ENCODE data around the gene ATP2B1.

The ATP2B1 gene

GRCh38 chr12:89701606-89702206 lies 6.9 kb downstream of the ATP2B1 start:
- Histone ChIP-seq H3K9ac (ENCODE audit: low read length) (no peak overlapping the region), H3K4me3 (ENCODE audit: low read depth, low read length, poor library complexity, severe bottlenecking) (no peak overlapping the region), H4K20me1 (ENCODE audit: insufficient read depth, low read length) (peaks cover 9% of the 10 kb centered on the region; the same call in 1 of the 2 replicates), H3K9me2 (ENCODE audit: low read depth, low read length) (no peaks in the 10 kb centered on the region), H2AFZ (ENCODE audit: low read length) (no peak overlapping the region), H3F3A (ENCODE audit: insufficient read depth, low read length) (no peaks in the 10 kb centered on the region), H3K36me3 (ENCODE audit: insufficient read depth, low read length) (peaks cover 30% of the 10 kb centered on the region; the same call in 1 of the 2 replicates), H3K79me2 (ENCODE audit: insufficient read depth, low read length) (peaks cover 100% of the 10 kb centered on the region), H3K4me1 (ENCODE audit: insufficient read depth, low read length, severe bottlenecking) (peaks cover 99% of the 10 kb centered on the region), H3K27me3 (ENCODE audit: insufficient read depth, low read length) (no peaks in the 10 kb centered on the region), H3K27ac (ENCODE audit: low read depth, low read length, poor library complexity, severe bottlenecking) (peak overlapping the region; percentile 50), H3K9me3 (ENCODE audit: low read length) (no peaks in the 10 kb centered on the region), H3K4me2 (ENCODE audit: low read length) (peak overlapping the region; percentile 29)
- TF ChIP-seq CTCF (IDR thresholded peaks at IDR 0.05; ENCODE audit: low read length) (peak; percentile 74), EZH2 (IDR thresholded peaks at IDR 0.05; ENCODE audit: borderline replicate concordance, low read length) (no peak)

- Histone ChIP-seq H4K20me1 (ENCODE audit: insufficient read depth, low read length) (peaks cover 9% of the 10 kb centered on the region; the same call in 1 of the 2 replicates), H3K4me3 (ENCODE audit: low read depth, low read length, poor library complexity, severe bottlenecking) (no peak overlapping the region)
- TF ChIP-seq EZH2 (IDR thresholded peaks at IDR 0.05; ENCODE audit: borderline replicate concordance, low read length) (no peak), CTCF (IDR thresholded peaks at IDR 0.05; ENCODE audit: low read length) (no peak)
These were observed 8.3 kb downstream of the ATP2B1 start for GRCh38 chr12:89700191-89700810.

GRCh38 chr12:89698607-89699006 lies 10.0 kb downstream of the ATP2B1 start:
- H3F3A ChIP-seq (ENCODE audit: insufficient read depth, low read length), result no peaks in the 10 kb centered on the region
- H3K36me3 ChIP-seq (ENCODE audit: insufficient read depth, low read length), result peaks cover 36% of the 10 kb centered on the region; the same call in 1 of the 2 replicates
- H3K4me1 ChIP-seq (ENCODE audit: insufficient read depth, low read length, severe bottlenecking), result peaks cover 98% of the 10 kb centered on the region
- no peak overlapping the region for H3K27ac ChIP-seq (ENCODE audit: low read depth, low read length, poor library complexity, severe bottlenecking)
- H3K79me2 ChIP-seq (ENCODE audit: insufficient read depth, low read length), result peaks cover 100% of the 10 kb centered on the region
- TF ChIP-seq EZH2 (IDR thresholded peaks at IDR 0.05; ENCODE audit: borderline replicate concordance, low read length) (no peak), CTCF (IDR thresholded peaks at IDR 0.05; ENCODE audit: low read length) (no peak)
- no peaks in the 10 kb centered on the region for H3K27me3 ChIP-seq (ENCODE audit: insufficient read depth, low read length)
- no peak overlapping the region for H3K4me3 ChIP-seq (ENCODE audit: low read depth, low read length, poor library complexity, severe bottlenecking)
- H3K9me2 ChIP-seq (ENCODE audit: low read depth, low read length), result no peaks in the 10 kb centered on the region
- H3K9me3 ChIP-seq (ENCODE audit: low read length), result no peaks in the 10 kb centered on the region
- H3K9ac ChIP-seq (ENCODE audit: low read length), result no peak overlapping the region
- peak overlapping the region; percentile 13; the same call in 1 of the 2 replicates for H3K4me2 ChIP-seq (ENCODE audit: low read length)
- no peak overlapping the region for H2AFZ ChIP-seq (ENCODE audit: low read length)
- H4K20me1 ChIP-seq (ENCODE audit: insufficient read depth, low read length), result peaks cover 9% of the 10 kb centered on the region; the same call in 1 of the 2 replicates

More at GRCh38 chr12:89700191-89700810, 8.3 kb downstream of the ATP2B1 start:
- H3K79me2 ChIP-seq (ENCODE audit: insufficient read depth, low read length), result peaks cover 100% of the 10 kb centered on the region
- H3K9ac ChIP-seq (ENCODE audit: low read length), result no peak overlapping the region
- H3K4me2 ChIP-seq (ENCODE audit: low read length), result peak overlapping the region; percentile 1
- no peaks in the 10 kb centered on the region for H3F3A ChIP-seq (ENCODE audit: insufficient read depth, low read length)
- H3K36me3 ChIP-seq (ENCODE audit: insufficient read depth, low read length), result peaks cover 30% of the 10 kb centered on the region; the same call in 1 of the 2 replicates
- H3K27ac ChIP-seq (ENCODE audit: low read depth, low read length, poor library complexity, severe bottlenecking), result peak overlapping the region; percentile 17
- H3K9me2 ChIP-seq (ENCODE audit: low read depth, low read length), result no peaks in the 10 kb centered on the region
- no peaks in the 10 kb centered on the region for H3K9me3 ChIP-seq (ENCODE audit: low read length)
- no peak overlapping the region for H2AFZ ChIP-seq (ENCODE audit: low read length)
- H3K4me1 ChIP-seq (ENCODE audit: insufficient read depth, low read length, severe bottlenecking), result peaks cover 100% of the 10 kb centered on the region
- no peaks in the 10 kb centered on the region for H3K27me3 ChIP-seq (ENCODE audit: insufficient read depth, low read length)

Data from OCI-LY1 (cell line).